Duodenal mucosa (tissue), 2 donors: ENCODE measurements around the gene SLC25A11.
A peak's percentile ranks its signal among the peaks of the same experiment; 100 is the strongest.

Source experiments
- H3K27ac ChIP-seq: one replicate; pipeline ENCODE4 v1.7.0; 2013; ENCODE audit warnings: low read depth, low read length
- H3K27me3 ChIP-seq, 2 donors: one replicate each; pipeline ENCODE4 v1.7.0; 2013; ENCODE audit warnings: low read length in 2 of 2, control low read depth in 1 of 2; ENCODE audit not compliant: insufficient read depth in 2 of 2, control insufficient read depth in 1 of 2
- H3K36me3 ChIP-seq, 2 donors: one replicate each; pipeline ENCODE4 v1.7.0; 2013; ENCODE audit warnings: low read length in 2 of 2, control low read depth in 1 of 2; ENCODE audit not compliant: insufficient read depth in 2 of 2, control insufficient read depth in 1 of 2
- H3K4me1 ChIP-seq, 2 donors: one replicate each; pipeline ENCODE4 v1.7.0; 2013; ENCODE audit warnings: low read length in 2 of 2, control low read depth in 1 of 2; ENCODE audit not compliant: insufficient read depth in 2 of 2, control insufficient read depth in 1 of 2
- H3K4me3 ChIP-seq, 2 donors: one replicate each; pipeline ENCODE4 v1.7.0; 2013; ENCODE audit warnings: low read length in 2 of 2, low read depth in 1 of 2
- H3K9ac ChIP-seq, 2 donors: one replicate each; pipeline ENCODE4 v1.7.0; 2013; ENCODE audit warnings: low read length in 2 of 2, low read depth in 1 of 2
- H3K9me3 ChIP-seq, 2 donors: one replicate each; pipeline ENCODE4 v1.7.0; 2013; ENCODE audit warnings: low read length in 2 of 2, control low read depth in 1 of 2; ENCODE audit not compliant: control insufficient read depth in 1 of 2

Gene SLC25A11

DNA sequence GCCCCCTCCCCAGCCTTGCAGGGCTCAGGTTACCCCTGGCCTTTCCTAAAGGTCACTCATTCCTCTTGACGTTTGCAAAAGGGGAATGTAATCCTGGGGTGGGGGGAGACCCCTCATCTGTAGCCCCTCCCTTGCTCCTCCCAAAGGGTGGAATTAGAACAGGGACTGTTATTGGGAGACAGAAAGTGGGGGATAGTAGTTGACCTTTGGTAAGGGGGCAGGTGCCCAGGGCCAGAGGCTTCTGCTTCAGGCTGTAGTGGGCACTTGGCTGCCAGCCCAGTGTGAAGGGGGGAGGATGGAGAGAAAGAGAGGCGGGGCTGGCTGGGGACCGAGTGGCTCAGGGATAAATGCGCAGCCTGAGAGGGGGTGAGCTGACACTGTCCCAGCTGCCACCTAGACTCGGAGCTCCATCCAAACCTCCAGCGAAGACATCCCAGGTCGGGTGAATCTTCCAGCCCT, 10.9 kb upstream of the SLC25A11 start, which contains the start of gene ENO3:
Gene ENO3 (plus strand): TSS at position 374 of the 459 bp plus-strand sequence. CDS start 711 bp downstream, outside the sequence.
- peaks cover 20 to 31% of the 10 kb centered on the region in 2 donors for H3K4me1 ChIP-seq
- H3K9me3 ChIP-seq, result no peaks in the 10 kb centered on the region
- peaks cover 0 to 8% of the 10 kb centered on the region in 2 donors for H3K36me3 ChIP-seq
- H3K27ac ChIP-seq, result peak within 1 kb of the TSS; percentile 99
- no peaks in the 10 kb centered on the region for H3K27me3 ChIP-seq
- peak within 1 kb of the TSS; percentile 57 to 80 for H3K4me3 ChIP-seq
- peak within 1 kb of the TSS; percentile 84 to 91 for H3K9ac ChIP-seq

DNA sequence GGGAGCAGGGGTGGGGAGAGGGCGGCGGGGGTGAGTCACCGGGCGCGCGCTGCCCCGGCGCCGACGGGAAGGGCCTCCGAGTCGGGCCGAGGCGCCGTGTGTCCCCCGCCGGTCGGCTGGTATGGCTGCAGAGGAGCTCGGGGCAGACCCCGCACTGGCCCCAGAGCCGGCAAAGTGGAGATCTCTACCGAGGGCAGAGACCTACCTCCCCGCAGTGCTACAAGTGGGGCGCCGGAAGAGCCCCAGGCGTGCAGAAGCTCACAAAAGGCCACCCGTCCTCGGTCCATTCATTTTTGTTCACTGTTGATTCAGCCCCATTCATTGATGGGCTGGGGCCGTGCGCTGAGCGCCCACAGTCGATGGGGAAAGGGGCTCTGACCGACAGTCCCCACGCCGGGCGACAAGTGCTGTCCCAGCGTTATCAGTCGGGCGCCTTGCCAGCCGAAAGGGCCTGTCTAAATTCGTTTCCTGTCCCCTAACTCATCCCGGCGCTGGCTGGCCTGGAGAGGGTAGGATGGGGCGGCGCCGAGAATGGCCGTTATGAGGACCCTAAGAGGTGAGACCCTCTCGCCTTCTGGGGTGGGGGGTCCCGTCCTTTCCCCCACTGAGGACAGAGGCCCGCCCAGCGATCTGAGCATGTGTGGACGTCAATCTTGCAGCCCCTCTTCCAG, 10.4 kb upstream of the SLC25A11 start:
- H3K9ac ChIP-seq, result peak overlapping the region; percentile 84 to 91
- H3K9me3 ChIP-seq, result no peaks in the 10 kb centered on the region

DNA sequence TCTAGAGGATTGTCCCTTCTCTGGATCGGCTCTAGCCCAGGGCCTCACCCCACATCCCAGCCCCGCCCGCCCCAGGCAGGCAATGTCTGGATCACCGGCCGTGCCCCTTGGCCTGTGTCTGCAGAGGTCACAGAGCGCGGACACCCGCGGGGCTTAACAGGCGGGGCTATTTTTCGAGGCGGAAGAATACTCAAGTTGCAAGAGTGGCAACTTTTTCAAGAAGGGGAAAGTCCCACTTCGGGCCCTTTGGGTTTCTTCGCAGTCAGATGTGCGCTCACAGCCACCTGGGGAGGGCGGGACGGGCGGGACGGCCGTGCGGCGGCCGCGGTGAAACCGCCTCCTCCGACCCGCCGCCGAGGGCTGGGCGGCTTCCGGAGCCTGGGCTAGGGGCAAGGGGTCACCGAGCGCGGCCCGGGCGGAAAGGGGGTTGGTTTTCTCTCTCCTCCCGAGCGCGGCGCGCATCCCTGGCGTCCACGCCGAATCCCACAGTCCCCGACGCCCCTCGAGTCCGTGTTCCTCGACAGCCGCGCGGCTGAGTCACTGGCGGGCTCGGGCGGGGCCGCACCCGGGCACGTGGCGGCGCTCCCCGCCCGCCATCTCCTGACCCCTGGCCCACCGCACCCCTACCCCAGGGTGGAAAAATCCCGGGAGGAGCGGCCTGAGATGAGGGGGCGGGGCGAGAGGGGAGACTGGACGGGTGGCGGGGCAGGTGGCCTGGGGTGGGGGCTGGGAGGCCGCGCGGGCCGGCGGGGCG, 9.7 kb upstream of the SLC25A11 start:
- H3K9ac ChIP-seq, result peak overlapping the region; percentile 79 to 83
- peaks cover 5 to 18% of the 10 kb centered on the region in 2 donors for H3K36me3 ChIP-seq
- no peaks in the 10 kb centered on the region for H3K27me3 ChIP-seq
- H3K4me1 ChIP-seq, result peaks cover 33 to 43% of the 10 kb centered on the region in 2 donors
- no peaks in the 10 kb centered on the region for H3K9me3 ChIP-seq
- H3K4me3 ChIP-seq, result peak overlapping the region; percentile 82 to 99
- H3K27ac ChIP-seq, result peak overlapping the region; percentile 99

More for the DNA sequence above, 10.4 kb upstream of the SLC25A11 start:
- H3K4me1 ChIP-seq, result peaks cover 26 to 36% of the 10 kb centered on the region in 2 donors
- H3K4me3 ChIP-seq, result peak overlapping the region; percentile 57 to 80
- H3K36me3 ChIP-seq, result peaks cover 0 to 13% of the 10 kb centered on the region in 2 donors
- no peaks in the 10 kb centered on the region for H3K27me3 ChIP-seq
- H3K27ac ChIP-seq, result peak overlapping the region; percentile 99

DNA sequence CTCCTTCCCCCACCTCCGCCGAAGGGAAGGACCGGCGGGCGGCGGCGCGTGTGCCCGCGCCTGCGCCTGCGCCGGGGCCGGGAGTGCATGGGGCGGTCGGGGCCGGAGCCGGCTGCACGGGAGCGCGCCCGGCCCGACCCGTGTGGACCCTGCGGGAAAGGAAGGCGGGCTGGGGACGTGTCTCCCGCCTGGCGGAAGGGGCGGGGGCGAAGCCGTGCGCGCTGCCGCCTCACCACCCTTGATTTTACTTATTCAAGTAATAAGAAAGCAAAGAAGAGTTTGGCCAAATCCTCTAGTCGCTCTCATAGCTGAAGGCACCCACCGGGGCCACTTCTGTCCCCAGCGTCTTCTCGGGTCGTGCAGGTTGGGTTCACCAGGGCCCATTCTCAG, 9.1 kb upstream of the SLC25A11 start:
- H3K9ac ChIP-seq, result peak overlapping the region; percentile 79 to 83
- H3K27ac ChIP-seq, result peak overlapping the region; percentile 99
- H3K9me3 ChIP-seq, result no peaks in the 10 kb centered on the region
- H3K36me3 ChIP-seq, result peaks cover 9 to 23% of the 10 kb centered on the region in 2 donors
- H3K4me3 ChIP-seq, result peak overlapping the region; percentile 82 to 99
- H3K27me3 ChIP-seq, result no peaks in the 10 kb centered on the region
- peaks cover 39 to 49% of the 10 kb centered on the region in 2 donors for H3K4me1 ChIP-seq

DNA sequence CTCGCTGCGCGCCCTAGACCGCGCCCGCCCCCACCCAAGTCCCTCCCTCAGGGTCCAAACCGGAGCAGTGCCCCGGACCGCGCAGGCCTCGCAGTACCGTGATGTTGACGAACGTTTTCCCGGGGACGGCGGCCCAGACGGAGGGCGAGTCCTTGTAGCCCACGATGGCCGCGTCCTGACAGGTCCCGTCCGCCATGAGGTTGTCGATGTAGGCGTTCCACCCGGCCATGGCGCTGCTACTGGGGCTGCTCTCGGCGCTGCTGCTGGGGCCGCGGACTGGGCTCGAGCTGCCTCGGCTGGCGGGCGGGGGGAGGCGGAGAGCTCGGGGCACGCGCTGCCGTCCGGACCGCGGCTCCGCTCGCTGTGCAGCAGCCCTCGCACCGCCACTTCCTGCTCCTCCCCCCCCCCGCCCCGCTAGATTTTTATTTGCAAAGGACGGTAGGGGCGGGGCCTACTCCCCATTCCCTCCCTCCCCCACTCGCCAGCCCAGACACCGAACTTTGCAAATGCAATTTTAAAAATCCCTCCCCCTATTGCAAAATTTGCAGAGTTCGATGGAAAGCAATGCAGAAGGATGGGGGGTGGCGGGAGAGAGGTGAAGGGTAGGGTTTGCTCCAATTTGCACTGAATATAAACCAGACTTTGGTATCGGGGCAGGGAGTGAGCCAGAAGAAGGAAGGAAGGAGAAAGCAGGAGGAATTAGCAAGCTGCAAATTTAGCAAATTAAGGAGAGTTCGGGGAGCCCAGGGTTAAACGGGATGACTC, 8.5 kb upstream of the SLC25A11 start, which contains the start of gene PFN1:
Gene PFN1 (minus strand): TSS at position 365 of the 765 bp plus-strand sequence. CDS start 136 bp downstream, at position 229.
- Histone ChIP-seq H3K9me3 (no peaks in the 10 kb centered on the region), H3K9ac (peak within 1 kb of the TSS; percentile 99), H3K4me3 (peak within 1 kb of the TSS; percentile 98 to 99), H3K27me3 (no peaks in the 10 kb centered on the region), H3K36me3 (peaks cover 11 to 29% of the 10 kb centered on the region in 2 donors), H3K27ac (peak within 1 kb of the TSS; percentile 99), H3K4me1 (peaks cover 41 to 55% of the 10 kb centered on the region in 2 donors)

DNA sequence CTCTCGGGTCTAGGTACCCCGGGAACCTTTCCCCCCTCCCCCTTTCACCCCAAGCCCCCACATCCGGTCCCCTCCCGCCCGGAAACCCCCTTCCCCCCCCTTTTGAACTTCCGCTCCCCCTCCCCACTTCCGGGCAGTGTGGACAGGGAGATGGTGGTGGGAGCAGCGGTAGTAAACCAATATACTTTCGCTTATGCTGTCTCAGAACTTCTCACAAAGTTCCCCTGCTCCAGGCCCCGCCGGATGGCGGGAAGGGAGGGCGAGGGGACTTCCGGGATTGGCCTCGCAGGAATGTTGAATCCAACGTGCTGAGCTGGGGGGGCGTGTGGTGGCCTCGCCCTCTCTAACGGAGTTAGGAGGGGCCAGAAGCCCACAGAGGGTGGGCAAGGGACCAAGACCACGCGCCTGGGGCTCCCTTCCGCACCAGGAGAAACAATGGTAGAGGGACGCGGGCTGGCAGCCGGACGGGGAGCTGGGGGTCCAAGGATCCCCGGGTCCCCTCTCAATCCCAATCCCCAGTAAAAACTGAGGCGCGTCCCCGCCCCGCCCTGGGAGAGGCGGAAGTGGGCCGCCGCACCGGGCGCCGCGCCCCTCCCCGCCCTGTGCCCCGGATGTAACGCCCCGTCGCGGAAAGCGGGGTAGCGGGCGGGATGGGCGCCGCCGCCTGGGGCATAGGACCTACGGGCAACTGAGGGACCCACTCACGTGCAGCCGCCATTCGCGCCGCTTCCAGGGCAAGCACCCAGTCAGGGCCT, 7.7 kb upstream of the SLC25A11 start:
- H3K27me3 ChIP-seq, result no peaks in the 10 kb centered on the region
- peak overlapping the region; percentile 99 for H3K27ac ChIP-seq
- H3K4me1 ChIP-seq, result peaks cover 49 to 62% of the 10 kb centered on the region in 2 donors
- peaks cover 19 to 37% of the 10 kb centered on the region in 2 donors for H3K36me3 ChIP-seq
- H3K9me3 ChIP-seq, result no peaks in the 10 kb centered on the region
- H3K9ac ChIP-seq, result peak overlapping the region; percentile 99
- H3K4me3 ChIP-seq, result peak overlapping the region; percentile 98 to 99

DNA sequence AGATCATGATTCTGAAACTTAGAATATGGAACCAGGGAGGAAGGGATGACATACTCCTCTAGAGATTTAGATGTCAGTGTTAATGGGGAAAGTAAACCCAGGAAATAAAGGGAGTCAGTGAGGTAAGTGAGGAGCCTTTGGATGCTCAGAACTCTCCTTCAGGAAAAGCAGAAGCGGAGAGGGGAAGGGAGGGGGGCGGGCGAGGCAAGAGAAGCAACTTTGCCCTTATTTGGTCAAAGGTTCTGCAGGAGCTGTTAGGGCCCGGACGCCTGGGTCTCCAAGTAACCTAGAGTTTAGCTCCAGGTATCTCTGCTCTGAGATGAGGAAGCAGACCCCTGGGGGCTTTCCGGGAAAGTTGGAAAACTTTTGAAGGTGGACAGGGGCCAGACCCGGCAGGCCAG, 7.2 kb upstream of the SLC25A11 start:
- no peaks in the 10 kb centered on the region for H3K9me3 ChIP-seq
- H3K27me3 ChIP-seq, result no peaks in the 10 kb centered on the region
- H3K27ac ChIP-seq, result peak overlapping the region; percentile 44
- peak overlapping the region; percentile 98 to 99 for H3K4me3 ChIP-seq
- peak overlapping the region; percentile 70 to 99 for H3K9ac ChIP-seq
- H3K36me3 ChIP-seq, result peaks cover 25 to 41% of the 10 kb centered on the region in 2 donors
- peaks cover 54 to 67% of the 10 kb centered on the region in 2 donors for H3K4me1 ChIP-seq

DNA sequence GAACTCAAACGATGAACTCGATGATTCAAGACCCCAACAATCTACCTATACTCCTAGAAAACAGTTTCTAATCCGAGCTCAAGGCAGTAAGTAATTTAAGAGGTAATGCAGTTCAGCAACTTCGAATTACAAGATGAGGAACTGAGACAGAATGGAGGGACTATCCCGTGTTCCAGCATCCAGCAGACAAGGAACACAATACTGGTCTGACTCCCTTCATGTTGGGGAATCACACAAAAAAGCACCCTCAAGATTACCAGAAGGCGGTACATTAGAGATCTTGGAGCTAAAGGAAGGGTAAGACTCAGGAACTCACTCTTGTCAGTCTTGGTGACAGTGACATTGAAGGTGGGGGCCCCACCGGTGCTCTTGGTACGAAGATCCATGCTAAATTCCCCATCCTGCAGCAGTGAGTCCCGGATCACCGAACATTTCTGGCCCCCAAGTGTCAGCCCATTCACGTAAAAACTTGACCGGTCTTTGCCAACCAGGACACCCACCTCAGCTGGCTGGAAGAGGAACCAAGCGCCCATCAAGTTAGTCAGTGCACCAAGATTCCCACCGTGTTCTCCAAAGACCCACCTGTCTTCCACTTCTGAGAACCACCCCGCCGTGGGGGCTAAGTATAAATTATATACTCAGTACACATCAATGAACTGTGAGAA, 6.6 kb upstream of the SLC25A11 start:
- Histone ChIP-seq H3K4me1 (peaks cover 60 to 69% of the 10 kb centered on the region in 2 donors), H3K9ac (peak overlapping the region; percentile 70 to 99), H3K9me3 (no peaks in the 10 kb centered on the region)

DNA sequence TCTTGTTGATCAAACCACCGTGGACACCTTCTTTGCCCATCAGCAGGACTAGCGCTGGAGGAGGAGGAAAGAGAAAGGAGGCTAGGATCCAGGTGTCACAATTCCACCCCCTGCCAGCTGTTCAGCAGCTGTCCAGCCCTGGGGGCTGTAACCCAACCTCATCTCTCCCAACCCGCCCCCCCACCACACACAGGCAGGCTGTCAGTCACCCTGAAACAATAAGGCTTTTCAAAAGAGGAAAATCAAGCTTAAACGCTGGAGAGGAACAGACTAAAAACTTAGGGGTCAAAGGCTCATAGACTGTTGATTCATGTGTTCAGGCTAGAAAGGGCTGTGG, 6.1 kb upstream of the SLC25A11 start:
- peak overlapping the region; percentile 98 to 99 for H3K4me3 ChIP-seq
- H3K36me3 ChIP-seq, result peaks cover 25 to 41% of the 10 kb centered on the region in 2 donors
- H3K27me3 ChIP-seq, result no peaks in the 10 kb centered on the region
- H3K9me3 ChIP-seq, result no peaks in the 10 kb centered on the region
- H3K4me1 ChIP-seq, result peaks cover 60 to 69% of the 10 kb centered on the region in 2 donors
- H3K27ac ChIP-seq, result peak overlapping the region; percentile 44
- H3K9ac ChIP-seq, result peak overlapping the region; percentile 70 to 99

More for the DNA sequence above, 6.6 kb upstream of the SLC25A11 start:
- peaks cover 25 to 41% of the 10 kb centered on the region in 2 donors for H3K36me3 ChIP-seq
- no peaks in the 10 kb centered on the region for H3K27me3 ChIP-seq
- peak overlapping the region; percentile 98 to 99 for H3K4me3 ChIP-seq
- H3K27ac ChIP-seq, result peak overlapping the region; percentile 44
